Osteoblast (primary cell): ENCODE measurements around the gene IFT20. TPM values are rescaled to one million over a fixed set of nuclear protein-coding genes. Genes with fewer than 3 reads are reported as not detected.

ENCODE experiments used
- DNase-seq: peaks from one replicate; pipeline ENCODE4 v3.0.0; 2011; ENCODE audit warnings: low spot score, mixed read lengths; ENCODE audit not compliant: insufficient read length; ENCODE audit errors: missing footprints
- H2AFZ ChIP-seq: 2 replicates; pipeline ENCODE4 v1.6.0; 2011; ENCODE audit warnings: mild to moderate bottlenecking, low read length
- H3K27ac ChIP-seq: 2 replicates; pipeline ENCODE4 v1.5.1; 2011; ENCODE audit warnings: mild to moderate bottlenecking, low read depth, low read length, moderate library complexity
- H3K27me3 ChIP-seq: 2 replicates; pipeline ENCODE4 v1.6.0; 2012; ENCODE audit warnings: mild to moderate bottlenecking, control low read depth, inconsistent platforms, low read length, moderate library complexity; ENCODE audit not compliant: insufficient read depth
- H3K36me3 ChIP-seq: 2 replicates; pipeline ENCODE4 v1.5.1; 2011; ENCODE audit warnings: mild to moderate bottlenecking, low read length, control low read depth, moderate library complexity; ENCODE audit not compliant: insufficient read depth
- H3K4me1 ChIP-seq: 2 replicates; pipeline ENCODE4 v1.5.1; 2011; ENCODE audit warnings: mild to moderate bottlenecking, low read length, control low read depth, moderate library complexity; ENCODE audit not compliant: insufficient read depth
- H3K4me2 ChIP-seq: 2 replicates; pipeline ENCODE4 v1.6.0; 2011; ENCODE audit warnings: mild to moderate bottlenecking, low read length; ENCODE audit not compliant: insufficient read depth
- H3K4me3 ChIP-seq: fragments of 200-600 bp; sonication (generic); 3 replicates; pipeline ENCODE4 v1.5.1; 2012; ENCODE audit warnings: mild to moderate bottlenecking, low read length, inconsistent platforms; ENCODE audit not compliant: insufficient read depth
- H3K79me2 ChIP-seq: 2 replicates; pipeline ENCODE4 v1.6.0; 2012; ENCODE audit warnings: mild to moderate bottlenecking, low read length, control low read depth, inconsistent platforms; ENCODE audit not compliant: insufficient read depth
- H3K9me3 ChIP-seq: 2 replicates; pipeline ENCODE4 v1.5.1; 2011; ENCODE audit warnings: low read depth, low read length, control low read depth
- H4K20me1 ChIP-seq: 2 replicates; pipeline ENCODE4 v1.6.0; 2012; ENCODE audit warnings: mild to moderate bottlenecking, low read length, control low read depth; ENCODE audit not compliant: insufficient read depth
- total RNA-seq: library from RNA; depleted of rRNA; stranded (reverse); fragments of >200 nt; gene quantifications from 2 replicates; pipeline ENCODE4 v1.2.3, GENCODE V29; 2012
- TF ChIP-seq, protein P1 (sequence below): IDR thresholded peaks from 2 replicates; pipeline ENCODE4 v1.5.1; 2011; ENCODE audit warnings: mild to moderate bottlenecking, low read depth, low read length, moderate library complexity; ENCODE audit errors: extremely low read depth

Gene IFT20
- total RNA-seq, 1 donor: 59.4 TPM

- DNase-seq: no peak
- Histone ChIP-seq H3K9me3 (no peaks in the 10 kb centered on the region), H4K20me1 (no peaks in the 10 kb centered on the region), H3K79me2 (peaks cover 12% of the 10 kb centered on the region), H3K4me1 (peaks cover 23% of the 10 kb centered on the region), H2AFZ (no peak overlapping the region), H3K4me3 (no peak overlapping the region), H3K36me3 (no peaks in the 10 kb centered on the region), H3K4me2 (no peak overlapping the region), H3K27ac (no peak overlapping the region), H3K27me3 (no peaks in the 10 kb centered on the region)
- TF ChIP-seq, protein P1, sequence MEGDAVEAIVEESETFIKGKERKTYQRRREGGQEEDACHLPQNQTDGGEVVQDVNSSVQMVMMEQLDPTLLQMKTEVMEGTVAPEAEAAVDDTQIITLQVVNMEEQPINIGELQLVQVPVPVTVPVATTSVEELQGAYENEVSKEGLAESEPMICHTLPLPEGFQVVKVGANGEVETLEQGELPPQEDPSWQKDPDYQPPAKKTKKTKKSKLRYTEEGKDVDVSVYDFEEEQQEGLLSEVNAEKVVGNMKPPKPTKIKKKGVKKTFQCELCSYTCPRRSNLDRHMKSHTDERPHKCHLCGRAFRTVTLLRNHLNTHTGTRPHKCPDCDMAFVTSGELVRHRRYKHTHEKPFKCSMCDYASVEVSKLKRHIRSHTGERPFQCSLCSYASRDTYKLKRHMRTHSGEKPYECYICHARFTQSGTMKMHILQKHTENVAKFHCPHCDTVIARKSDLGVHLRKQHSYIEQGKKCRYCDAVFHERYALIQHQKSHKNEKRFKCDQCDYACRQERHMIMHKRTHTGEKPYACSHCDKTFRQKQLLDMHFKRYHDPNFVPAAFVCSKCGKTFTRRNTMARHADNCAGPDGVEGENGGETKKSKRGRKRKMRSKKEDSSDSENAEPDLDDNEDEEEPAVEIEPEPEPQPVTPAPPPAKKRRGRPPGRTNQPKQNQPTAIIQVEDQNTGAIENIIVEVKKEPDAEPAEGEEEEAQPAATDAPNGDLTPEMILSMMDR: no peak
These were observed 19.2 kb downstream of the IFT20 start for GRCh38 chr17:28315846-28316705.

GRCh38 chr17:28313841-28314240, 21.4 kb downstream of the IFT20 start:
- TF ChIP-seq, protein P1: no peak
- Histone ChIP-seq H2AFZ (no peak overlapping the region), H3K4me3 (no peak overlapping the region), H3K27me3 (no peaks in the 10 kb centered on the region), H3K9me3 (no peaks in the 10 kb centered on the region), H3K4me2 (no peak overlapping the region), H4K20me1 (no peaks in the 10 kb centered on the region), H3K27ac (no peak overlapping the region), H3K36me3 (no peaks in the 10 kb centered on the region), H3K4me1 (peaks cover 8% of the 10 kb centered on the region), H3K79me2 (no peaks in the 10 kb centered on the region)
- DNase-seq: no peak

DNA sequence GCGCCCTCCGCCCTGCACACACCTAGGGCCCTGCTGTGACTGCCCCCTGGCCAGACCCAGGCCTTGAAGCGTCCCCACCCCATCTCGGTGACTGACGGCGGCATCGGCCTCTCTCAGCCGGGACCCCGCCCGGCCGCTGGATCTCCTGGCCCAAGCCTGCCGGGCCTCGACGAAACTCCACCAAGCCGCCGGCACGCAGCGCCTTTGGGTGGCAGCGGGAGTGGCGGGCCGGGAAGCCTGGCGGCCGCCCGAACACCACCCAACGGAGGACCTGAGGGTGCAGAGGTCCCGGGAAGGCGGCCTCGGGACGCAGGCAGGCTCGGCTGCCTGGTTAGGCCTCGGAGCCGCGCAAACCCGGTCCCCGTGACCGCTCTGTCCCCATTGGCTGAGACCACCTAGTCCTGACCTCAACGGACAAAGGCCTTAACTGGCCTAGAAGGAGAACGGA, 28.3 kb downstream of the IFT20 start:
- no peaks in the 10 kb centered on the region for H3K79me2 ChIP-seq
- TF ChIP-seq, protein P1: no peak
- H3K4me1 ChIP-seq: no peaks in the 10 kb centered on the region
- peak; percentile 34 for DNase-seq
- no peak overlapping the region for H3K4me3 ChIP-seq
- H4K20me1 ChIP-seq: no peaks in the 10 kb centered on the region
- no peak overlapping the region for H3K27ac ChIP-seq
- no peak overlapping the region for H3K4me2 ChIP-seq
- H2AFZ ChIP-seq: peak overlapping the region; percentile 56
- peaks cover 33% of the 10 kb centered on the region for H3K27me3 ChIP-seq
- H3K9me3 ChIP-seq: peaks cover 2% of the 10 kb centered on the region
- no peaks in the 10 kb centered on the region for H3K36me3 ChIP-seq

DNA sequence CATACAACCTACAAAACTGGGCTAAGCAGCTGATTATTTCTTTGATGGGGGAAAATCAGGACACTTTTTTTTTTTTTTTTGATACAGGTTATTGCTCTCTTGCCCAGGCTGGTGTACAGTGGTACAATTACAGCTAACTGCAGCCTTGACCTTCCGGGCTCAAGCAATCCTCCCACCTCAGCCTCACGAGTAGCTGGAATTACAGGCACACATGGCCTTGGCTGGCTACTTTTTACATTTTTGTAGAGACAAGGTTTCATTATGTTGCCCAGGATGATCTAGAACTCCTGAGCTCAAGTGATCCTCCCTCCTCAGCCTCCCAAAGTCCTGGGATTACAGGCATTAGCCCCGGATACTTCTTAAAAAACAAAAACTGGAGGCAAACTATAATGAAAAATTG, 36.8 kb downstream of the IFT20 start:
- no peaks in the 10 kb centered on the region for H3K4me1 ChIP-seq
- H3K79me2 ChIP-seq: no peaks in the 10 kb centered on the region
- no peak overlapping the region for H3K4me3 ChIP-seq
- TF ChIP-seq, protein P1: no peak
- H3K27ac ChIP-seq: no peak overlapping the region
- H4K20me1 ChIP-seq: no peaks in the 10 kb centered on the region
- H3K4me2 ChIP-seq: no peak overlapping the region
- H3K36me3 ChIP-seq: no peaks in the 10 kb centered on the region
- DNase-seq: no peak
- no peaks in the 10 kb centered on the region for H3K9me3 ChIP-seq
- peaks cover 3% of the 10 kb centered on the region for H3K27me3 ChIP-seq
- no peak overlapping the region for H2AFZ ChIP-seq
